ENCODE data around the gene PDLIM1.

PDLIM1 gene

DNA sequence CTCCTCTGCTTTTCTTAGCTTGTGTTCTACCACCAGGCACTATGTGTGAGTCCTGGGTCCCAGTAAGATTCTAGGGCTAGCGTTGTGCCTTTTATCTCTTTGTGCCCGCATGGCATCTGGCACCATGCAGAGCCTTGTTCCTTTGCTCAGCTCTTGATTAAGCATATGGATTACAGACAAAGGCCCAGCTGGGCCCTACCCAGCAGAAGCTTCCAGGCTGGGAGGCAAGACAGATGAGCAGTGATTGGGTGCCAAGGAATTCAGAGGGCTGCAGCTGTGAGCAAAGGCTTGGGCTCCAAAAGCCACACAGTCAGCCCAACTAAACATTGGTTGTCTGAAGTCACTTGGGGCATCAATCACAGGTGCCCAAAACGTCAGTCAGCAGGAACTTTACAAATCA lies 94.8 kb downstream of the PDLIM1 start:
- no peak for DNase-seq

DNA sequence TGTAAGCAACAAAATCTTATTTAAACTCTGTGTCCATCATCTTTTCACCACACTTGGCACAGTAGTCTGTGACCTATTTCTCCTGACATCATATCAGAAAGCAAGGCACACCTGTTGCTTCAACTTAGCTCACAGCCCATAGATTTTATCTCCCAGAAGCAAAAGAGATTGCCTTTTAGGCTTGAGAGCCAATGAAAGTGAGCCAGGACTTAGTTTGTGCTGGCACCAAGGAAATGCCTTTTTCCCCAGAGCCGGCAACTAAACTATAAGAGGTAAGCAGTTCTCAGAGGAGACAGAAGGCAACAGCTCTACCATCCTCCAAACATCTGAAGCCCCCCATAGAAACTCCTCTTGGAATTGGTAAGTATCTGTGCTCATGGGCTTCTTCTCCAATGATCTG lies 96.9 kb downstream of the PDLIM1 start, which contains the start of gene ACSM6:
ACSM6 (plus strand) TSS at position 295 of the 400 bp plus-strand sequence. CDS start 248 bp downstream, outside the sequence.
- no peak for DNase-seq

DNA sequence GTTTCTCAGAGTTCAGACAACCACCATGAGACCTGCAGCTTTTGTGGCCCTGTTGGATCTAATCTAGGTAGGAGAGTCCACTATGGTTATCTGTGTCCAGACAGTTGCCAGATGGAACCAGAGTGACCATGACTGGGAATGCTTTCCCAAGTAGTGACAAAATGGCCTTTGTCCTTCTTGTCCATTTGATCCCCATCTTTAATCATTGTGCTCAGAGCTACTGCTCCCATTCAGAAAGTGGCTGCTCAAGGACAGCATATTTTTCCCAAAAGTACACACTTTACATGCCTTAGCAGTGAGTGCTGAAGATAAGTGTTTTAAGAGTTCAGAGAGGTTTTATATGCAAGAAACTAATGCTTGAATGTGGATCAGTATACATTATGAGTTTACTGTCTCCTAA lies 102.2 kb downstream of the PDLIM1 start:
- no peak for DNase-seq

DNA sequence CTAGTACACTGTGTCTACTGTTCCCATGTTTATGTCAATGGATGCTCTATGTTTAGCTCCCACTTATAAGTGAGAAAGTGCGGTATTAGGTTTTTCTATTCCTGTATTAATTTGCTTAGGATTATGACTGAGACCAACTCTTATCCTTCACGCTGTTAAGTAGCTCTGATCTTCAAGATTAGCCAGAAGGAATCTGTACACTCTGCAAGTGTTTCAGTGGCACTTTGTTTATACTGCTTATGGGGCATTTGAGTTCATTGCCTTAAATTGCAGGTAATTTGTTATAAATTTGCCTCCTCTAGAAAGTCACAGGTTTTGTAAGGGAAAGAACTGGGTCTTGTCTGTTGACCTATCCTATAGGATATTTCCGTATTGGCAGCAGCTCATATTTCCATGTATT lies 103.2 kb downstream of the PDLIM1 start:
- DNase-seq = no peak
